Thyroid gland (tissue), 4 donors: ENCODE results near the gene LRMDA.

Experiments
- POLR2A ChIP-seq, 2 donors: fragments of 450-650 bp; IDR thresholded peaks; one replicate each; pipeline ENCODE4 v1.6.1; 2017; ENCODE audit warnings: antibody characterized with exemption in 2 of 2, mild to moderate bottlenecking in 2 of 2, moderate library complexity in 1 of 2
- TF ChIP-seq, protein P1 (sequence below), 6 experiments: fragments of 200-600 bp in 3 of 6; fragments of 450-650 bp in 3 of 6; sonication (generic) in 3 of 6; IDR thresholded peaks; one replicate each; pipeline ENCODE4 v1.5.1; 2016 to 2019; ENCODE audit warnings: antibody characterized with exemption in 6 of 6, mild to moderate bottlenecking in 2 of 6, inconsistent platforms in 1 of 6, moderate library complexity in 1 of 6

DNA sequence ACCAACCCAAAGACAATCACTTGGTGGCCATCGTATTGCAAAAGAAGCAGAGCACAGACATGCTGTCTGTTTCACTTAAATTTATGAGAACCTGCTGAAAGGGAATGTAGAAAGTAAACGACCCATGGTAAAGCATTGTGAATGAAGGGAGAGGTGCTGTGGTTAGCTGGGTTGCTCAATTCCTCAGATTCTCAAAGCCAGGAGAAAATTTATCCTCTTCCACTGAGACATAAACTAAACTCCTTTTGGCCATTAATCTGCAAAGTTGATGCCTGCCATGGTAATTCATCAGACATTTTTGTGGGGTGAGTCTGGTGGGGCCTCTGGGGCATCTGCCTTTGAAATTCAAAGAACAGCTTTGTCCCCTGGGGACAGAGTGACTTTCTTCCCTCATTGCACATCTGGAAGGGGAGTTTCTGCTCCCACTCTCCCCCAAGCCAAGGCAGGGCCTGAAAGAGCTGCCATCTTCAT is 951.0 kb downstream of the LRMDA start:
- TF ChIP-seq, protein P1, sequence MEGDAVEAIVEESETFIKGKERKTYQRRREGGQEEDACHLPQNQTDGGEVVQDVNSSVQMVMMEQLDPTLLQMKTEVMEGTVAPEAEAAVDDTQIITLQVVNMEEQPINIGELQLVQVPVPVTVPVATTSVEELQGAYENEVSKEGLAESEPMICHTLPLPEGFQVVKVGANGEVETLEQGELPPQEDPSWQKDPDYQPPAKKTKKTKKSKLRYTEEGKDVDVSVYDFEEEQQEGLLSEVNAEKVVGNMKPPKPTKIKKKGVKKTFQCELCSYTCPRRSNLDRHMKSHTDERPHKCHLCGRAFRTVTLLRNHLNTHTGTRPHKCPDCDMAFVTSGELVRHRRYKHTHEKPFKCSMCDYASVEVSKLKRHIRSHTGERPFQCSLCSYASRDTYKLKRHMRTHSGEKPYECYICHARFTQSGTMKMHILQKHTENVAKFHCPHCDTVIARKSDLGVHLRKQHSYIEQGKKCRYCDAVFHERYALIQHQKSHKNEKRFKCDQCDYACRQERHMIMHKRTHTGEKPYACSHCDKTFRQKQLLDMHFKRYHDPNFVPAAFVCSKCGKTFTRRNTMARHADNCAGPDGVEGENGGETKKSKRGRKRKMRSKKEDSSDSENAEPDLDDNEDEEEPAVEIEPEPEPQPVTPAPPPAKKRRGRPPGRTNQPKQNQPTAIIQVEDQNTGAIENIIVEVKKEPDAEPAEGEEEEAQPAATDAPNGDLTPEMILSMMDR (IDR thresholded peaks at IDR 0.05): no peak
- no peak for TF ChIP-seq POLR2A (IDR thresholded peaks at IDR 0.05)
